Measurements from ENCODE around the gene COG6. TPM values are rescaled to one million over a fixed set of nuclear protein-coding genes. Genes with fewer than 3 reads are reported as not detected.

The COG6 gene
- total RNA-seq, 1 experiment from 2014 or later, result 16.0 TPM

GRCh38 chr13:39632994-39633393, 22.5 kb upstream of the COG6 start:
- no peak overlapping the region for H3K4me2 ChIP-seq (ENCODE audit: low read length)
- POLR2A ChIA-PET (ENCODE audit: unreplicated experiment), result no interaction called here

GRCh38 chr13:39635564-39635963, 19.9 kb upstream of the COG6 start:
- Histone ChIP-seq H3F3A (ENCODE audit: low read length, unreplicated experiment) (no peaks in the 10 kb centered on the region), H2AFZ (ENCODE audit: low read length) (no peak overlapping the region), H3K4me3 (ENCODE audit: low read length) (no peak overlapping the region), H3K36me3 (ENCODE audit: low read depth, low read length) (no peaks in the 10 kb centered on the region), H3K79me2 (ENCODE audit: low read length) (no peaks in the 10 kb centered on the region), H3K27me3 (ENCODE audit: low read length) (peaks cover 6% of the 10 kb centered on the region), H4K20me1 (ENCODE audit: low read length) (no peaks in the 10 kb centered on the region), H3K9ac (ENCODE audit: low read length) (no peak overlapping the region), H3K9me3 (ENCODE audit: low read length) (no peaks in the 10 kb centered on the region), H3K4me2 (ENCODE audit: low read length) (no peak overlapping the region), H3K27ac (ENCODE audit: low read length) (no peak overlapping the region), H3K9me2 (replicated peaks; ENCODE audit: low read length) (no peaks in the 10 kb centered on the region), H3K4me1 (ENCODE audit: insufficient read depth, low read length) (no peaks in the 10 kb centered on the region)
- DNase-seq (no peak), ATAC-seq (no peak)
- CTCF ChIA-PET, result no interaction called here
- BruUV-seq (replicated peaks), result no TSS peak
- POLR2A ChIA-PET (ENCODE audit: unreplicated experiment), result no interaction called here
- intact Hi-C loops (cut with micrococcal nuclease), result no loop called here
- TF ChIP-seq EZH2phosphoT487 (IDR thresholded peaks at IDR 0.05; ENCODE audit: borderline replicate concordance, low read length) (no peak), CTCF (conservative IDR thresholded peaks at IDR 0.05; ENCODE audit: low read depth, low read length) (no peak), EZH2 (IDR thresholded peaks at IDR 0.05; ENCODE audit: low read length, unreplicated experiment) (no peak)

More at GRCh38 chr13:39632994-39633393, 22.5 kb upstream of the COG6 start:
- intact Hi-C loops (cut with micrococcal nuclease), result no loop called here
- Histone ChIP-seq H3K27ac (ENCODE audit: low read length) (no peak overlapping the region), H3K4me3 (ENCODE audit: low read length) (no peak overlapping the region), H3K36me3 (ENCODE audit: low read depth, low read length) (no peaks in the 10 kb centered on the region), H3K79me2 (ENCODE audit: low read length) (no peaks in the 10 kb centered on the region), H3K4me1 (ENCODE audit: insufficient read depth, low read length) (no peaks in the 10 kb centered on the region), H3K9me3 (ENCODE audit: low read length) (no peaks in the 10 kb centered on the region), H3F3A (ENCODE audit: low read length, unreplicated experiment) (no peaks in the 10 kb centered on the region), H3K27me3 (ENCODE audit: low read length) (peaks cover 6% of the 10 kb centered on the region), H3K9me2 (replicated peaks; ENCODE audit: low read length) (no peaks in the 10 kb centered on the region), H3K9ac (ENCODE audit: low read length) (no peak overlapping the region), H2AFZ (ENCODE audit: low read length) (no peak overlapping the region), H4K20me1 (ENCODE audit: low read length) (no peaks in the 10 kb centered on the region)
- TF ChIP-seq EZH2phosphoT487 (IDR thresholded peaks at IDR 0.05; ENCODE audit: borderline replicate concordance, low read length) (no peak), CTCF (conservative IDR thresholded peaks at IDR 0.05; ENCODE audit: low read depth, low read length) (no peak), EZH2 (IDR thresholded peaks at IDR 0.05; ENCODE audit: low read length, unreplicated experiment) (no peak)
- CTCF ChIA-PET, result no interaction called here
- BruUV-seq (replicated peaks), result no TSS peak
- DNase-seq, result no peak
- no peak for ATAC-seq

- no peaks in the 10 kb centered on the region for H3K79me2 ChIP-seq (ENCODE audit: low read length)
- H3K9me3 ChIP-seq (ENCODE audit: low read length), result no peaks in the 10 kb centered on the region
- ChIA-PET CTCF (no interaction called here), POLR2A (ENCODE audit: unreplicated experiment) (no interaction called here)
- H2AFZ ChIP-seq (ENCODE audit: low read length), result no peak overlapping the region
- H3K9me2 ChIP-seq (replicated peaks; ENCODE audit: low read length), result no peaks in the 10 kb centered on the region
- no peak overlapping the region for H3K4me3 ChIP-seq (ENCODE audit: low read length)
- no peaks in the 10 kb centered on the region for H3F3A ChIP-seq (ENCODE audit: low read length, unreplicated experiment)
- DNase-seq, result no peak
- no peak overlapping the region for H3K27ac ChIP-seq (ENCODE audit: low read length)
- H3K4me1 ChIP-seq (ENCODE audit: insufficient read depth, low read length), result no peaks in the 10 kb centered on the region
- H3K36me3 ChIP-seq (ENCODE audit: low read depth, low read length), result no peaks in the 10 kb centered on the region
- ATAC-seq, result no peak
- no peaks in the 10 kb centered on the region for H4K20me1 ChIP-seq (ENCODE audit: low read length)
- no peak overlapping the region for H3K9ac ChIP-seq (ENCODE audit: low read length)
- TF ChIP-seq EZH2phosphoT487 (IDR thresholded peaks at IDR 0.05; ENCODE audit: borderline replicate concordance, low read length) (no peak), EZH2 (IDR thresholded peaks at IDR 0.05; ENCODE audit: low read length, unreplicated experiment) (no peak), CTCF (conservative IDR thresholded peaks at IDR 0.05; ENCODE audit: low read depth, low read length) (no peak)
- H3K4me2 ChIP-seq (ENCODE audit: low read length), result no peak overlapping the region
- no TSS peak for BruUV-seq (replicated peaks)
- intact Hi-C loops (cut with micrococcal nuclease), result no loop called here
- H3K27me3 ChIP-seq (ENCODE audit: low read length), result peaks cover 7% of the 10 kb centered on the region; the same call in 1 of the 2 replicates
Observed at GRCh38 chr13:39637890-39638289, 17.6 kb upstream of the COG6 start.
